ENCODE results near the gene SMC4. TPM values are rescaled to one million over a fixed set of nuclear protein-coding genes. Genes with fewer than 3 reads are reported as not detected.

The SMC4 gene
- total RNA-seq, 4 donors from 2014 or later = 11.7 to 27.1 (median 21.1) TPM

GRCh38 chr3:160376681-160377080 is 22.8 kb upstream of the SMC4 start:
- no peak overlapping the region for H3K27ac ChIP-seq
- 84 to 100% methylated on average over 2 of the region's 2 CpGs for WGBS, 2 donors
- TF ChIP-seq, protein P1, sequence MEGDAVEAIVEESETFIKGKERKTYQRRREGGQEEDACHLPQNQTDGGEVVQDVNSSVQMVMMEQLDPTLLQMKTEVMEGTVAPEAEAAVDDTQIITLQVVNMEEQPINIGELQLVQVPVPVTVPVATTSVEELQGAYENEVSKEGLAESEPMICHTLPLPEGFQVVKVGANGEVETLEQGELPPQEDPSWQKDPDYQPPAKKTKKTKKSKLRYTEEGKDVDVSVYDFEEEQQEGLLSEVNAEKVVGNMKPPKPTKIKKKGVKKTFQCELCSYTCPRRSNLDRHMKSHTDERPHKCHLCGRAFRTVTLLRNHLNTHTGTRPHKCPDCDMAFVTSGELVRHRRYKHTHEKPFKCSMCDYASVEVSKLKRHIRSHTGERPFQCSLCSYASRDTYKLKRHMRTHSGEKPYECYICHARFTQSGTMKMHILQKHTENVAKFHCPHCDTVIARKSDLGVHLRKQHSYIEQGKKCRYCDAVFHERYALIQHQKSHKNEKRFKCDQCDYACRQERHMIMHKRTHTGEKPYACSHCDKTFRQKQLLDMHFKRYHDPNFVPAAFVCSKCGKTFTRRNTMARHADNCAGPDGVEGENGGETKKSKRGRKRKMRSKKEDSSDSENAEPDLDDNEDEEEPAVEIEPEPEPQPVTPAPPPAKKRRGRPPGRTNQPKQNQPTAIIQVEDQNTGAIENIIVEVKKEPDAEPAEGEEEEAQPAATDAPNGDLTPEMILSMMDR (IDR thresholded peaks at IDR 0.05) = no peak
- TF ChIP-seq POLR2A (IDR thresholded peaks at IDR 0.05) = no peak

GRCh38 chr3:160378331-160379109 is 20.9 kb upstream of the SMC4 start:
- H3K9me3 ChIP-seq = no peaks in the 10 kb centered on the region
- no peaks in the 10 kb centered on the region for H3K27me3 ChIP-seq
- H3K4me1 ChIP-seq = no peaks in the 10 kb centered on the region
- H3K27ac ChIP-seq = no peak overlapping the region
- no peak overlapping the region for H3K4me3 ChIP-seq
- WGBS, 2 donors = 84 to 89% methylated on average over 1 of the region's 1 CpG
- TF ChIP-seq EP300 (IDR thresholded peaks at IDR 0.05) = no peak
- TF ChIP-seq, protein P1 (IDR thresholded peaks at IDR 0.05) = no peak
- TF ChIP-seq POLR2A (IDR thresholded peaks at IDR 0.05) = no peak
- H3K36me3 ChIP-seq = peaks cover 0 to 23% (median 0%) of the 10 kb centered on the region in 3 donors
- DNase-seq (ENCODE audit: low spot score in 2 of 2) = no peak

More at GRCh38 chr3:160376681-160377080, 22.8 kb upstream of the SMC4 start:
- H3K36me3 ChIP-seq = peaks cover 0 to 32% (median 0%) of the 10 kb centered on the region in 3 donors
- DNase-seq (ENCODE audit: low spot score in 2 of 2) = no peak
- no peaks in the 10 kb centered on the region for H3K4me1 ChIP-seq
- H3K9me3 ChIP-seq = no peaks in the 10 kb centered on the region
- no peak overlapping the region for H3K4me3 ChIP-seq
- H3K27me3 ChIP-seq = no peaks in the 10 kb centered on the region

- WGBS, 2 donors = 78% methylated on average over 4 of the region's 4 CpGs
- no peak overlapping the region for H3K4me3 ChIP-seq
- H3K27ac ChIP-seq = no peak overlapping the region
- H3K27me3 ChIP-seq = no peaks in the 10 kb centered on the region
- DNase-seq (ENCODE audit: low spot score in 2 of 2) = no peak
- peaks cover 0 to 11% (median 0%) of the 10 kb centered on the region in 3 donors for H3K36me3 ChIP-seq
- no peaks in the 10 kb centered on the region for H3K9me3 ChIP-seq
- TF ChIP-seq, protein P1 (IDR thresholded peaks at IDR 0.05) = no peak
- TF ChIP-seq POLR2A (IDR thresholded peaks at IDR 0.05) = no peak
- no peak for TF ChIP-seq EP300 (IDR thresholded peaks at IDR 0.05)
- H3K4me1 ChIP-seq = no peaks in the 10 kb centered on the region
Measured at GRCh38 chr3:160379628-160380214, 19.7 kb upstream of the SMC4 start.

GRCh38 chr3:160381470-160381869 is 18.0 kb upstream of the SMC4 start:
- Histone ChIP-seq H3K4me3 (no peak overlapping the region), H3K36me3 (peaks cover 0 to 8% (median 0%) of the 10 kb centered on the region in 3 donors), H3K4me1 (no peaks in the 10 kb centered on the region), H3K27me3 (no peaks in the 10 kb centered on the region), H3K27ac (no peak overlapping the region), H3K9me3 (no peaks in the 10 kb centered on the region)
- WGBS, 2 donors = 96 to 100% methylated on average over 1 of the region's 1 CpG
- no peak for DNase-seq (ENCODE audit: low spot score in 2 of 2)
- TF ChIP-seq POLR2A (IDR thresholded peaks at IDR 0.05) (no peak), EP300 (IDR thresholded peaks at IDR 0.05) (no peak)
- TF ChIP-seq, protein P1 (IDR thresholded peaks at IDR 0.05) = no peak

- no peak for TF ChIP-seq POLR2A (IDR thresholded peaks at IDR 0.05)
- TF ChIP-seq EP300 (IDR thresholded peaks at IDR 0.05) = no peak
- TF ChIP-seq, protein P1 (IDR thresholded peaks at IDR 0.05) = no peak
- no peak overlapping the region for H3K4me3 ChIP-seq
- H3K27me3 ChIP-seq = no peaks in the 10 kb centered on the region
- 84 to 90% methylated on average over 5 of the region's 5 CpGs for WGBS, 2 donors
- H3K27ac ChIP-seq = no peak overlapping the region
- DNase-seq (ENCODE audit: low spot score in 2 of 2) = no peak
- peaks cover 0 to 4% (median 0%) of the 10 kb centered on the region in 3 donors for H3K36me3 ChIP-seq
- no peaks in the 10 kb centered on the region for H3K9me3 ChIP-seq
- no peaks in the 10 kb centered on the region for H3K4me1 ChIP-seq
Measured at GRCh38 chr3:160384639-160385318, 14.7 kb upstream of the SMC4 start.
